ENCODE results near the gene ACER2.

The ACER2 gene

GRCh38 chr9:19490269-19490668 lies 81.5 kb downstream of the ACER2 start:
- DNase-seq, result no peak

- DNase-seq, result no peak
Measured at GRCh38 chr9:19490828-19491227, 82.0 kb downstream of the ACER2 start.

GRCh38 chr9:19492775-19493173 lies 84.0 kb downstream of the ACER2 start:
- no peak for DNase-seq

GRCh38 chr9:19493174-19493811 lies 84.5 kb downstream of the ACER2 start:
- peak in 1 of 2 donors; percentile 20 for DNase-seq

GRCh38 chr9:19493876-19494275 lies 85.1 kb downstream of the ACER2 start:
- no peak for DNase-seq

DNA sequence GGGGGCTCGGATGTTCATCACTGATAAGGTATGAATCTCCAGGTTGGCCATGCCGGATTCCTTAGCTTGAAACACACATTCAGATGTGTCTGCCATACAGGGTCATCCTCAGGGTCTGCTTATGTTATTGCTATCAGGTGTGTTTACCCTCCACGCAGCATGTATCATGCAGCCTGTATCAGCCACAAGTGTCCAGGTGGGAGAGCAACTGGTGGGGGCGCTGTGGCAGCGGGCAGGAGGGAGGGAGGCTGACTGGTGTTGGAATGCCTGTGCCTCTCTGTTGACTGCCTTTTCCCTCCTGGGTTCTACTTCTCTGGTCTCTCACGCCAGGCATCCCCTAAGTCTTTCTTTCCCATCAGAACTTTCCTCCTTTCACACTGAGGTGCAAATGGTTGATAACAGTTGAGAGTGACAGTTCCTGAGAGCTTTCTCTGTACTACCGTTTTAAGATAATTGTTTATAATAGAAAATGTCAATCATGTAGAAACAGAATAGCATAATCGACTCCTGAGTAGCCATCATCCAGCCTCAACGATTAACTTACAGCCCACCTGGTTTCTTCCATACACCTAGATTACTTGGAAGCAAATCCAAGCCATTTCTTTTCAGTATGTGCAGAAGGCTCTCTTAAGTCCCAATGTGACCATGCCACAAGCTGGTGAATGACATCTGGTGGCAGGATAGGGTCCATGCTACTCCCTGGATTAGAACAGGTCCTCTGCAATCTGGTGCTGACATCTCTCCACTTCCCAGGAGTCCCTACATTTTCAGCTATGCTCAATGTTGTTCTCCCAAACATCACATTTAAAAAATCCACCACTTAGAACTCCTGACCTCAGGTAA lies 86.6 kb downstream of the ACER2 start:
- no peak for DNase-seq

- DNase-seq, result no peak
Measured at GRCh38 chr9:19496321-19497050, 87.7 kb downstream of the ACER2 start.

- no peak for DNase-seq
Measured at GRCh38 chr9:19497276-19497675, 88.5 kb downstream of the ACER2 start.

- DNase-seq, result no peak
Measured at GRCh38 chr9:19498015-19498414, 89.2 kb downstream of the ACER2 start.

All from activated CD4-positive, alpha-beta T cell treated with anti-CD3 and anti-CD28 coated beads for 4 hours (primary cell).